ENCODE data around the gene CDH5. TPM values are rescaled to one million over a fixed set of nuclear protein-coding genes. Genes with fewer than 3 reads are reported as not detected.

CDH5 gene
- total and polyA plus RNA-seq, 4 donors = 5.5 to 21.9 (median 17.5) TPM

- H3K9ac ChIP-seq (ENCODE audit: low read depth in 1 of 2, low read length in 2 of 2) = no peak overlapping the region
- H3K9me3 ChIP-seq (ENCODE audit: control insufficient read depth in 4 of 4, low read length in 3 of 4) = no peaks in the 10 kb centered on the region
- WGBS = 65% methylated on average over 3 of the region's 3 CpGs
- H3K4me1 ChIP-seq (ENCODE audit: control insufficient read depth in 4 of 4, insufficient read depth in 4 of 4, low read length in 3 of 4) = peaks cover 0 to 14% (median 9%) of the 10 kb centered on the region in 4 donors
- peaks cover 4 to 8% (median 6%) of the 10 kb centered on the region in 4 donors for H3K27me3 ChIP-seq (ENCODE audit: control insufficient read depth in 4 of 4, insufficient read depth in 4 of 4, low read length in 3 of 4)
- H3K4me3 ChIP-seq (ENCODE audit: low read depth in 1 of 3, low read length in 3 of 3) = no peak overlapping the region
- no peak for TF ChIP-seq NR2F2 (IDR thresholded peaks at IDR 0.05)
- TF ChIP-seq HNF4A (conservative IDR thresholded peaks at IDR 0.05) = no peak
- TF ChIP-seq GABPA (IDR thresholded peaks at IDR 0.05 in 1 of 2, conservative IDR thresholded peaks at IDR 0.05 in 1 of 2) = no peak
- TF ChIP-seq JUND (IDR thresholded peaks at IDR 0.05) = no peak
- DNase-seq (ENCODE audit: low spot score) = no peak
- no peak overlapping the region for H3K27ac ChIP-seq (ENCODE audit: low read depth in 1 of 2, low read length in 2 of 2)
- no peaks in the 10 kb centered on the region for H3K36me3 ChIP-seq (ENCODE audit: control insufficient read depth in 4 of 4, insufficient read depth in 3 of 4, low read depth in 1 of 4, low read length in 3 of 4)
Observed at GRCh38 chr16:66430214-66430613, 63.7 kb downstream of the CDH5 start.

- Histone ChIP-seq H3K4me1 (ENCODE audit: control insufficient read depth in 4 of 4, insufficient read depth in 4 of 4, low read length in 3 of 4) (peaks cover 0 to 9% (median 4%) of the 10 kb centered on the region in 4 donors), H3K4me3 (ENCODE audit: low read depth in 1 of 3, low read length in 3 of 3) (no peak overlapping the region), H3K36me3 (ENCODE audit: control insufficient read depth in 4 of 4, insufficient read depth in 3 of 4, low read depth in 1 of 4, low read length in 3 of 4) (no peaks in the 10 kb centered on the region), H3K27me3 (ENCODE audit: control insufficient read depth in 4 of 4, insufficient read depth in 4 of 4, low read length in 3 of 4) (peaks cover 3 to 5% (median 4%) of the 10 kb centered on the region in 4 donors), H3K27ac (ENCODE audit: low read depth in 1 of 2, low read length in 2 of 2) (no peak overlapping the region), H3K9me3 (ENCODE audit: control insufficient read depth in 4 of 4, low read length in 3 of 4) (no peaks in the 10 kb centered on the region), H3K9ac (ENCODE audit: low read depth in 1 of 2, low read length in 2 of 2) (no peak overlapping the region)
- no peak for DNase-seq (ENCODE audit: low spot score)
- 81% methylated on average over 8 of the region's 8 CpGs for WGBS
- TF ChIP-seq ATF3 (IDR thresholded peaks at IDR 0.05) (no peak), HNF4G (IDR thresholded peaks at IDR 0.05) (no peak), CTCF (IDR thresholded peaks at IDR 0.05; ENCODE audit: low read depth, low read length, missing input control) (no peak), YY1 (IDR thresholded peaks at IDR 0.05) (no peak), GABPA (IDR thresholded peaks at IDR 0.05 in 1 of 2, conservative IDR thresholded peaks at IDR 0.05 in 1 of 2) (no peak), FOXA1 (IDR thresholded peaks at IDR 0.05) (no peak), HNF4A (conservative IDR thresholded peaks at IDR 0.05) (no peak), REST (IDR thresholded peaks at IDR 0.05) (no peak), MAX (IDR thresholded peaks at IDR 0.05) (no peak), FOXA2 (IDR thresholded peaks at IDR 0.05) (no peak), NR2F2 (IDR thresholded peaks at IDR 0.05) (no peak), SP1 (IDR thresholded peaks at IDR 0.05) (no peak), RAD21 (IDR thresholded peaks at IDR 0.05) (no peak), RXRA (IDR thresholded peaks at IDR 0.05) (no peak), EGR1 (IDR thresholded peaks at IDR 0.05; ENCODE audit: low read depth in 2 of 2) (no peak), JUND (IDR thresholded peaks at IDR 0.05) (no peak), TAF1 (conservative IDR thresholded peaks at IDR 0.05) (no peak), ZBTB33 (IDR thresholded peaks at IDR 0.05) (no peak)
Observed at GRCh38 chr16:66431760-66432159, 65.3 kb downstream of the CDH5 start.
